K562 (cell line): ENCODE measurements around the gene TPCN1. TPM values are rescaled to one million over a fixed set of nuclear protein-coding genes. Genes with fewer than 3 reads are reported as not detected.
A peak's percentile ranks its signal among the peaks of the same experiment; 100 is the strongest.

ENCODE experiments used
- ATAC-seq: fragments of 200-7000 bp; cut with Tn5 transposase; 3 replicates; pipeline ENCODE4 v1.9.1; 2020; ENCODE audit warnings: moderate library complexity
- BruUV-seq: library from RNA; stranded (reverse); fragments of 400-500 nt; replicated peaks from 2 replicates; lab custom pipeline; 2021; lab: Mats Ljungman, UMichigan
- CTCF ChIA-PET: fragments of 300-600 bp; formaldehyde crosslinking; extraction: SDS; loops from one replicate; lab custom pipeline; 2021; ENCODE audit warnings: low intra/inter-chr PET ratio; lab: Yijun Ruan, JAX
- POLR2A ChIA-PET: fragments of 300-600, 350-650 bp; sonication (Branson Sonifier 250); formaldehyde crosslinking; extraction: SDS; loops from one replicate; lab custom pipeline; 2021; ENCODE audit warnings: antibody characterized with exemption, inconsistent platforms; lab: Yijun Ruan, JAX
- DNase-seq, 4 experiments: peaks; one replicate each; pipeline versions ENCODE4 v3.0.0 to v3.0.0-alpha.2; 2011 to 2018; ENCODE audit warnings: low spot score in 3 of 4, mixed read lengths in 3 of 4; ENCODE audit errors: extremely low read depth in 1 of 4
- FAIRE-seq: peaks from 2 replicates; lab custom pipeline; 2011; peaks lifted over from hg19 to GRCh38; lab: Jason Lieb, UNC
- H2AFZ ChIP-seq: 2 replicates; pipeline ENCODE4 v1.6.0; 2011; ENCODE audit warnings: low read depth, low read length, control low read depth, inconsistent platforms
- H3K27ac ChIP-seq: fragments of 200-600 bp; 3 replicates; pipeline ENCODE4 v1.8.0; 2011; ENCODE audit warnings: low read depth, mild to moderate bottlenecking, control low read depth, inconsistent platforms, low read length, moderate library complexity, mixed read lengths; ENCODE audit errors: extremely low read depth
- H3K27me3 ChIP-seq, 2 experiments: fragments of 300-600 bp in 1 of 2; 2 replicates in 1 of 2; 3 replicates in 1 of 2; pipeline versions ENCODE4 v1.6.0 to v1.8.0; 2011; ENCODE audit warnings: inconsistent platforms in 2 of 2, low read length in 2 of 2, mild to moderate bottlenecking in 1 of 2, mixed read lengths in 1 of 2, moderate library complexity in 1 of 2; ENCODE audit not compliant: control insufficient read depth in 2 of 2, insufficient read depth in 2 of 2
- H3K36me3 ChIP-seq: fragments of 300-600 bp; 3 replicates; pipeline ENCODE4 v1.8.0; 2011; ENCODE audit warnings: mild to moderate bottlenecking, low read length, inconsistent platforms; ENCODE audit not compliant: control insufficient read depth, insufficient read depth
- H3K4me1 ChIP-seq, 2 experiments: fragments of 200-600 bp in 1 of 2; replicated peaks in 1 of 2; 2 replicates in 1 of 2; 3 replicates in 1 of 2; pipeline versions ENCODE4 v1.5.1 to v1.8.0; 2011; ENCODE audit warnings: inconsistent platforms in 2 of 2, low read length in 2 of 2, mild to moderate bottlenecking in 1 of 2, mixed read lengths in 1 of 2, moderate library complexity in 1 of 2; ENCODE audit not compliant: control insufficient read depth in 2 of 2, insufficient read depth in 2 of 2
- H3K4me2 ChIP-seq: 2 replicates; pipeline ENCODE4 v1.6.1; 2011; ENCODE audit warnings: low read length, control low read depth, inconsistent platforms, mixed read lengths; ENCODE audit not compliant: insufficient read depth
- H3K4me3 ChIP-seq: fragments of 200-600 bp; sonication (generic), shearing (Covaris generic); 2 replicates; pipeline ENCODE4 v1.5.1; 2016; ENCODE audit warnings: control low read depth, inconsistent platforms
- H3K79me2 ChIP-seq: fragments of 200-600 bp; 3 replicates; pipeline ENCODE4 v1.8.0; 2011; ENCODE audit warnings: low read length, inconsistent platforms; ENCODE audit not compliant: control insufficient read depth, insufficient read depth
- H3K9ac ChIP-seq, 2 experiments: 2 replicates each; pipeline versions ENCODE4 v1.6.0 to v1.6.1; 2011; ENCODE audit warnings: low read depth in 2 of 2, low read length in 2 of 2, control low read depth in 1 of 2, inconsistent platforms in 1 of 2, mild to moderate bottlenecking in 1 of 2, mixed read lengths in 1 of 2; ENCODE audit not compliant: insufficient read depth in 1 of 2
- H3K9me1 ChIP-seq: one replicate; pipeline ENCODE4 v1.6.0; 2011; ENCODE audit warnings: inconsistent platforms, mild to moderate bottlenecking, low read length, moderate library complexity; ENCODE audit not compliant: control insufficient read depth, insufficient read depth
- H3K9me3 ChIP-seq: replicated peaks from 2 replicates; pipeline ENCODE4 v1.5.1; 2011; ENCODE audit warnings: low read depth, low read length, inconsistent platforms; ENCODE audit not compliant: control insufficient read depth, insufficient read depth
- H4K20me1 ChIP-seq: replicated peaks from 2 replicates; pipeline ENCODE4 v1.6.1; 2011; ENCODE audit warnings: low read length, inconsistent platforms, mixed read lengths; ENCODE audit not compliant: control insufficient read depth, insufficient read depth
- NFE2L1 ChIP-seq: fragments of 450-650 bp; IDR thresholded peaks from 2 replicates; pipeline ENCODE4 v1.6.1; 2016; ENCODE audit warnings: missing genetic modification characterization, low read depth, mild to moderate bottlenecking, missing compliant biosample characterization, moderate library complexity, borderline replicate concordance
- YY1 ChIP-seq, 3 experiments: IDR thresholded peaks; 2 replicates each; pipeline ENCODE4 v1.6.1; 2011; ENCODE audit warnings: low read length in 2 of 3, mild to moderate bottlenecking in 2 of 3, moderate library complexity in 2 of 3, borderline replicate concordance in 1 of 3, control low read depth in 1 of 3, low read depth in 1 of 3; ENCODE audit not compliant: insufficient read depth in 3 of 3, insufficient replicate concordance in 2 of 3, control insufficient read depth in 1 of 3, insufficient read length in 1 of 3; ENCODE audit errors: extremely low read depth in 1 of 3
- ZNF12 ChIP-seq: sonication (generic); formaldehyde crosslinking; IDR thresholded peaks from 2 replicates; pipeline ENCODE4 v1.4.0; 2020; ENCODE audit warnings: mild to moderate bottlenecking, missing genetic modification reagents
- WGBS: fragments of 100-300 bp; shearing (Covaris generic); methylation state at CpG from one replicate; pipeline ENCODE4 v1.1.6; 2016; ENCODE audit warnings: low coverage, mixed read lengths; ENCODE audit not compliant: insufficient coverage; ENCODE audit errors: missing lambda C conversion rate; 5-methylcytosine and 5-hydroxymethylcytosine counted together
- in situ Hi-C: fragments of 300-500 bp; cut with MboI; formaldehyde crosslinking; loops from 4 replicates; pipeline ENCODE4 v1.15.0; 2018; ENCODE audit warnings: inconsistent platforms, mixed read lengths
- intact Hi-C: fragments of 100-400 bp; cut with micrococcal nuclease; formaldehyde crosslinking; loops from 2 replicates; pipeline ENCODE4 v1.14.2; 2022
- polyA plus RNA-seq, 8 experiments: library from polyadenylated mRNA; depleted of rRNA in 4 of 8; stranded (reverse) in 5 of 8; unstranded in 3 of 8; fragments of >200 nt; fragmentation: Nextera tagmentation in 2 of 8; fragmentation: Illumina TruSeq in 1 of 8; extraction: Ambion mirVana in 2 of 8; extraction: Trizol in 1 of 8; gene quantifications; 2 replicates each; pipeline versions ENCODE4 v1.2.1 to v1.2.3, GENCODE V29; 2011 to 2014; ENCODE audit warnings: inconsistent platforms in 1 of 8, missing spikeins in 1 of 8
- total RNA-seq, 7 experiments: library from RNA; depleted of rRNA in 6 of 7; stranded (reverse); fragments of >200 nt in 6 of 7; fragmentation: Illumina TruSeq in 2 of 7; extraction: Trizol in 2 of 7; gene quantifications; 2 replicates each; pipeline versions ENCODE4 v1.2.1 to v1.2.3, GENCODE V29; 2011 to 2021; ENCODE audit warnings: low replicate concordance in 1 of 7

TPCN1 gene
- total and polyA plus RNA-seq, 9 of the 15 experiments (the other 6 are each of a cell fraction or from before 2014, with no cell fraction given), result 0.80 to 23.8 (median 7.4) TPM

DNA sequence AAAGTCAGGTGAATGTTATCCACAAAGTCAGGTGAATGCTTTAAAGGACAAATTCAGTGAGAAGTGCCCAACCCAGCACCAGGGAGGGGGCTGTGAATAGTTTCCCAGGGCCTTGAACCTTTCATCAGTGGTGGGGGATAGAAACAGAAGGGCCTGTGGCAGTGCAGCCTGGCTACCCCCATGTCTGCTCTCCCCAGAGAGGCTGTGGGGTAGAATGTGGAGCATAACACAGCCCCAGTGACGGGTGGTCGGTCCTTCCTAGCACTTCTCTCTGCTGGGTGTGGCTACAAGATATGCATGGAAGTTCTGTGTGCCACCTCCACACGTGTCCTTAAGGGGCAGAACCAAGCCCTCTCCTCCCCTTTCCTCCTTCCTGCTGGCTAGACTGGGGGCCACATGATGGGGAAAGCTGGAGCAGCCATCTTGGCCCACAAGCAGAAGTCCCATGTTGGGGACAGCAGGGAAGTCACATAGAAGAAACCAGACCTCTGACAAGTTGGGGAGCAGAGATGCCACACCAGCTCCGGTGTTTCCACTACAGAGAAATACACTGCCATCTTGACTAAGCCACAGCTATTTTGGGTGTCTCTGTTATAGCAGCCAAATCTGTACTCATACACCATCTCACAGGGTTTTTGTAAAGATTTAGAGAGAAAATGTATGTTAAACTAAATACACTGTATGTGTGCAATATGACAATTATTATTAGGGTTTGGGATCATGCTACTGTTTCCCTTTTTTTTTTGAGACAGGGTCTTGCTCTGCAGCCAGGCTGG, 18.8 kb upstream of the TPCN1 start:
- no TSS peak for BruUV-seq
- Histone ChIP-seq H3K9me3 (no peaks in the 10 kb centered on the region), H2AFZ (no peak overlapping the region), H3K9ac (no peak overlapping the region; a peak in 1 of 4 replicates), H3K4me2 (no peak overlapping the region), H3K9me1 (no peaks in the 10 kb centered on the region), H3K79me2 (no peaks in the 10 kb centered on the region), H3K4me1 (peaks cover 13 to 15% of the 10 kb centered on the region in 2 experiments), H3K27ac (no peak overlapping the region), H3K27me3 (no peaks in the 10 kb centered on the region), H4K20me1 (no peaks in the 10 kb centered on the region), H3K4me3 (no peak overlapping the region), H3K36me3 (no peaks in the 10 kb centered on the region)
- 50% methylated on average over 4 of the region's 4 CpGs for WGBS
- in situ Hi-C loops, result no loop called here
- DNase-seq, result peak in 1 of 4 experiments; percentile 5
- no peak for FAIRE-seq
- CTCF ChIA-PET, result no interaction called here
- intact Hi-C loops, result no loop called here
- TF ChIP-seq NFE2L1 (no peak), ZNF12 (CRISPR knock-in tag) (peak; percentile 94), YY1 (IDR thresholded peaks at IDR 0.05; ENCODE audit: borderline replicate concordance in 1 of 3, control insufficient read depth in 1 of 3, extremely low read depth in 1 of 3, insufficient read depth in 3 of 3, insufficient read length in 1 of 3, insufficient replicate concordance in 2 of 3, low read depth in 1 of 3, low read length in 2 of 3) (peak in 1 of 3 experiments; percentile 46)
- ATAC-seq, result no peak
- POLR2A ChIA-PET, result interaction anchor here (0.6 kb wide), 1 partner anchor 46 kb away, joined by 3 read pairs; no protein-coding TSS in a partner anchor
